Glutamatergic neuron (in vitro differentiated cells): ENCODE measurements around the gene ATG14. TPM values are rescaled to one million over a fixed set of nuclear protein-coding genes. Genes with fewer than 3 reads are reported as not detected.

Source experiments
- DNase-seq: peaks from one replicate; pipeline ENCODE4 v3.0.0; 2022
- H3K27ac Mint-ChIP-seq: one replicate; pipeline ENCODE4 v1.8.0; 2020; ENCODE audit warnings: mild to moderate bottlenecking, mixed read lengths, inconsistent platforms; ENCODE audit not compliant: unreplicated experiment
- H3K27me3 Mint-ChIP-seq: one replicate; pipeline ENCODE4 v1.8.0; 2020; ENCODE audit warnings: mild to moderate bottlenecking, moderate library complexity, mixed read lengths, inconsistent platforms; ENCODE audit not compliant: unreplicated experiment
- H3K36me3 Mint-ChIP-seq: one replicate; pipeline ENCODE4 v1.8.0; 2020; ENCODE audit warnings: mild to moderate bottlenecking, mixed read lengths, inconsistent platforms; ENCODE audit not compliant: unreplicated experiment
- H3K4me1 Mint-ChIP-seq: one replicate; pipeline ENCODE4 v1.8.0; 2020; ENCODE audit warnings: mild to moderate bottlenecking, low read depth, mixed read lengths, inconsistent platforms; ENCODE audit not compliant: unreplicated experiment
- H3K4me3 Mint-ChIP-seq: one replicate; pipeline ENCODE4 v1.8.0; 2020; ENCODE audit warnings: mild to moderate bottlenecking, mixed read lengths, inconsistent platforms; ENCODE audit not compliant: unreplicated experiment
- H3K9me3 Mint-ChIP-seq: one replicate; pipeline ENCODE4 v1.8.0; 2020; ENCODE audit warnings: mild to moderate bottlenecking, moderate library complexity, mixed read lengths, inconsistent platforms; ENCODE audit not compliant: unreplicated experiment
- CTCF ChIP-seq: fragments of 200-600 bp; sonication (generic); IDR thresholded peaks from one replicate; pipeline ENCODE4 v1.5.0; 2021; ENCODE audit not compliant: partially characterized antibody, unreplicated experiment
- total RNA-seq: library from RNA; stranded (reverse); fragmentation: NEBNext Ultra II Directional; extraction: Animal tissue kit (Norgen Biotek cat#: 25700); gene quantifications from one replicate; pipeline ENCODE4 v1.2.1, GENCODE V29; 2021; ENCODE audit not compliant: unreplicated experiment

ATG14 gene
- total RNA-seq, 1 donor from 2014 or later = 13.5 TPM

GRCh38 chr14:55354500-55354899, 57.1 kb downstream of the ATG14 start:
- Mint-ChIP-seq H3K27ac (no peak overlapping the region), H3K9me3 (no peaks in the 10 kb centered on the region), H3K27me3 (peaks cover 2% of the 10 kb centered on the region), H3K4me3 (no peak overlapping the region), H3K36me3 (no peaks in the 10 kb centered on the region), H3K4me1 (no peaks in the 10 kb centered on the region)
- DNase-seq = peak; percentile 31
- peak; percentile 40 for TF ChIP-seq CTCF

DNA sequence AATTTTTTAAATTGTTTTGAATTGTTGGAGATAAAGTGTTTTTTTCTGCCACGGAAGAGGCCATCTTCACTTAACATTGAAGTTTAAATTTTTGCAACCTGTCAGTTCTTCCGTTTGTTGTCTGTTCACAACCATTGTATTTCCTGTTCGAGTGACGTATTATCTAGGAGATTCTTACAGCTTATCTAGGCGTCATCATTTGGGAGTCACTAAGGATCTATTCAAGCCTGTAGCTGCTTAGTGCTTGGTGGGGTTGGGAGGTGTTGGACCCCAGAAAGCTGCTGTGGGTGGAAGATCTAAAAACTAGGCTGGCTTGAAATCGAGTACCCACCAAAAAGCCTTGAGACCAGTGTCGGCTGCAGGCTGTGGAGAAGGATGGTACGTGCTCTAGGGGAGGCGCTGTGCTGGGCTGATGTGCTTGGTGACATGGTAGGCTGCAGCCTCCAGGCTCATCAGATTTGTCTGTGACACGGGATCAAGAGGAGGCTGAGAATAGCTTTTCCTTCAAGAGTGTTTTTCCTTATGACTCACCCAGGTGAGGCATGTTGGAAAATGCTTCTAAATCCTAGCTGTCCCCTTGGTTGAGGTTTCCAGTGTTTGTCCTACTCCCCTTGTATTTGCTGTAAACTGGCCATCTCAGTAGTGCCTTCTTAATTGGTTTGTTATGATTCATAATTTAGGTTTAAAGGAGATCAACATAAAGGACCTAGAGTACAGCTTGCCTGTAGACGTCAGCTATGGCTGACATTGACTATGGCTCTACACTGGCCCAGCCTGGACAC, 57.8 kb downstream of the ATG14 start:
- Mint-ChIP-seq H3K9me3 (no peaks in the 10 kb centered on the region), H3K36me3 (no peaks in the 10 kb centered on the region), H3K4me3 (no peak overlapping the region), H3K27ac (no peak overlapping the region), H3K27me3 (peaks cover 2% of the 10 kb centered on the region), H3K4me1 (peaks cover 3% of the 10 kb centered on the region)
- no peak for TF ChIP-seq CTCF
- no peak for DNase-seq

GRCh38 chr14:55352201-55352600, 59.4 kb downstream of the ATG14 start:
- Mint-ChIP-seq H3K4me1 (peaks cover 8% of the 10 kb centered on the region), H3K27me3 (peaks cover 2% of the 10 kb centered on the region), H3K9me3 (peaks cover 2% of the 10 kb centered on the region), H3K4me3 (no peak overlapping the region), H3K27ac (no peak overlapping the region), H3K36me3 (no peaks in the 10 kb centered on the region)
- no peak for TF ChIP-seq CTCF
- no peak for DNase-seq

GRCh38 chr14:55351111-55351510, 60.5 kb downstream of the ATG14 start:
- H3K4me1 Mint-ChIP-seq = peaks cover 13% of the 10 kb centered on the region
- H3K4me3 Mint-ChIP-seq = no peak overlapping the region
- H3K27ac Mint-ChIP-seq = no peak overlapping the region
- H3K36me3 Mint-ChIP-seq = no peaks in the 10 kb centered on the region
- peaks cover 2% of the 10 kb centered on the region for H3K9me3 Mint-ChIP-seq
- DNase-seq = no peak
- no peak for TF ChIP-seq CTCF
- peaks cover 2% of the 10 kb centered on the region for H3K27me3 Mint-ChIP-seq

- H3K27me3 Mint-ChIP-seq = peaks cover 2% of the 10 kb centered on the region
- H3K27ac Mint-ChIP-seq = no peak overlapping the region
- peaks cover 13% of the 10 kb centered on the region for H3K4me1 Mint-ChIP-seq
- peaks cover 2% of the 10 kb centered on the region for H3K9me3 Mint-ChIP-seq
- peak; percentile 12 for TF ChIP-seq CTCF
- no peak for DNase-seq
- H3K4me3 Mint-ChIP-seq = no peak overlapping the region
- no peaks in the 10 kb centered on the region for H3K36me3 Mint-ChIP-seq
These were observed 61.2 kb downstream of the ATG14 start for GRCh38 chr14:55350461-55350860.
